HG02973 (cell line): Measurements from ENCODE around the gene SRGAP2B.
A peak's percentile ranks its signal among the peaks of the same experiment; 100 is the strongest.
"Not testable (repeated sequence)": the region's sequence is repeated elsewhere in the genome, so short reads cannot be mapped to it uniquely, and the experiment has no call there.

Source experiments
- ATAC-seq: cut with Tn5 transposase; IDR thresholded peaks from one replicate; pipeline ENCODE4 v1.9.1; 2021; ENCODE audit warnings: moderate library complexity; ENCODE audit not compliant: unreplicated experiment

The SRGAP2B gene

DNA sequence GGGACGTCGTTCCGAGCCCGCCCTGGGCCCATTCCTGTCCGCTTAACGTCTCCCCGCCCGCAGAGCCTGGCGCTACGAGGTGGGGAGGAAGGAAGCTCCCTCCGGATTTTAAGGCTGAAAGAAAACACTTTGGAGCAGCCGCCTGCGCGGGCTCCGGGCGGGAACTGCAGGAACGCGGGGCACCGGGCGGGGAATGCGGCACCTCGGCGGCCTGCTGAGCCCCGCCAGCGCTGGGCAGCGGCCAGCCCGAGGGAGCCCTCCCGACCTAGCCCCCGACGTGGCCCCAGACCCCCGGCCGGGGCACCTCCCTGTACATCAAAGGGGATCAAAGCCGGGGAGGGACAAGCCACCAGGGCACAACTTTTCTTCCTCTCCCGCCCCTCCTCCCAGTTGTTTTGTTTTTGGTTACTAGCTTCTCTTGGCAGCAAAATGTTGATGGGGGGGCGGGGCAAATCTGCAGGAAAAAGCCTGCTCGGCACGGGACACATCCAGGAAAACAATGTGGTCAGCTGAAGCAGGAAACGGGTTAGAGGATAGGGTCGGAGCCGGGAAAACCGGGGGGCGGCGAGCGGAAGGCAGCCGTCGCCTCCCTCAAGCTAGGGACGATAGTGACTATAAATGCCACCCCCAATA is 1.5 kb downstream of the SRGAP2B start:
- ATAC-seq: not testable (repeated sequence)

DNA sequence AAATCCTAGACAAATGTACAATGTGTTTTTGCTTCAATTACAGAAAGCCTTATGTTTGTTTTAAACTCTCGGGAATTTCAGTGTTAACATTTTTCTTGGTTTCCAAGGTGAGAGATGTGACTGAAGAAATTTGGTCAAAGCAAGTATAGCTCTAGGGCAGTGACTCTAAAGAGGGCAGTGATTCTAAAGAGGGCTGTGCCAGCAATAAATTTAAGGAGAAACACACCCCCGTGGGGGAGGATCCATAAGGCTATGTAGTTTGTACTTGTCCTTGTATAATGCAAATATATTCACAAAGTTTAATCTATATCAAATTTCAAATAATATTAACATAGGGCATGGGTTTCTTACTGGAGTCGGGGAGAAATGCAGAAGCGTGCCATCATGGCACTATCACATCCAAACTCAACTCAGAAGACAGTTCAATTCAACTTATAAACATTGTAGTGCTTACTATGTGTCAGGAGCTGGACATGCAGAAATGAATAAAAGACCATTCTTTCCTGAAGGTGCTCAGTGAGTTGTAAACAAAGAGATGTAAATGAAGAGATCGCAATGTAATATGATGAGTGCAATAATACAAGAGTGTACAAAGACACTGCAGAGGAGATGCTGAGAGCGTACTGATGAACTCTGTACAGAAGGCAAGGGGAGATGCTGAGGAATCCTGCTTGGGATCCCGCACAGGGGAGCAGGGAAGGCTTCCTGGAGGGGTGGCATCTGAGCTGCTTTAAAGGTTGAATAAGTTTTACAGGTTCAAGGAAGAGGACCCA is 12.5 kb downstream of the SRGAP2B start:
- not testable (repeated sequence) for ATAC-seq

DNA sequence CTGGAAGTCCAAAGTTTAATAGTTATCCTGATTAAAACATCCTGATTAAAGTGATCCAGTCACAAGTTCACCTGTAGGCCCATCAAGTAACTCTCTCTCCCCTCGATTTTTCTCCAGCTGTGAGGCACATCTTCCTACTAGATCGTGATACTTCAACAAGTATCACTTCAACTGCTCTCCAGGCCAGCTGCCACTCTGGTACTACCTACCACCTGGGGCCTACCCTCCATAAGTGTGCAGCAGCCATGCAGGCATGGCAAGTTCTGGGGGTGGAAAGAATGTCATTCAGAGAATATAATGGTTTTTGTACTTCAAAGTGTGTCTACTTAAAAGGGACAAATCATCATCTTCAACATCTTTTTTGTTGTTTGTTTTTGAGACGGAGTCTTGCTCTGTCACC is 14.9 kb downstream of the SRGAP2B start:
- not testable (repeated sequence) for ATAC-seq

DNA sequence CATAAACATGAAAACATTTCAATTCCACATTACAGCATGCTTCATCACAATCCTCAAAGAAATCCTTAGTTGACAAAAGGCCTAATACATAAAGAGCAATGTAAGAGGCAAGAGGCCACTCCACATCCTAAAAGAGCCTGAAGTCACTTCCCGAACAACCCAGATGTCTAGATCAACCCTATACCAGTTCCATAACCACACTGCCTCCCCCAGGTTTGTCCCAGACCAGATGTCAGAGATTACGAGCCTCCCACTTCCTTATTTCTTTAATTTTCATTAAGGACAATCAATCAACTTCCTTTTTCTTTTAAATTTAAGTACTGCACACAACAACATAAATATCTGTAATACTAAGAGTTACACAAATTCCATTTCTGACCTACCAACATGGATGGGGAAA is 15.4 kb downstream of the SRGAP2B start:
- not testable (repeated sequence) for ATAC-seq

DNA sequence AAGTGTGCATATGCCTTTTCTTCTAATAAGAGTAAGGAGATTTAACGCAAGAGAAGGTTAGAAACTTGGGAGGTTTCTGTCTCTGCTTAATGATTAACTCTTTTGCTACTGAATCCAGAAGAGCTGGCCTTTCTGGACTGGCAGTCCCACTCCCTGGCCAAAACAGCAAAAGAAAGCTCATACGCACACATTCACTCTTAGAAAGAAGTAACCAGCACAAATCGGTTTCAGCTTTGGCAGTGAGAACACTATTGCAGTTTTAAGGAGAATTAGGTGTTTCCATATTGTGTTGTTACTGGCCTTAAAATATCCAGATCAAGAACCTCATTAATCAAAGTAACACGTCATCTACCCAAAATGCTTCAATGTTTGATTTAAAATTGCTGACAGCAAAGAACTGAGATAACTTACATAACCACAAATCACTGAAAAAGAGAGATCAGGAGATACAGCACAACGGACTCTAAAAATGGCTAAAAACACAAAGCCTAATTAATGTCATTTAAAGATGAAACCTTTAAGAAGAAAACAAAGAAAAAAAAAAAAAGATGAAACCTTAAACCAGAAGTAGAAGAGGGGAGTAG is 16.2 kb downstream of the SRGAP2B start:
- not testable (repeated sequence) for ATAC-seq

DNA sequence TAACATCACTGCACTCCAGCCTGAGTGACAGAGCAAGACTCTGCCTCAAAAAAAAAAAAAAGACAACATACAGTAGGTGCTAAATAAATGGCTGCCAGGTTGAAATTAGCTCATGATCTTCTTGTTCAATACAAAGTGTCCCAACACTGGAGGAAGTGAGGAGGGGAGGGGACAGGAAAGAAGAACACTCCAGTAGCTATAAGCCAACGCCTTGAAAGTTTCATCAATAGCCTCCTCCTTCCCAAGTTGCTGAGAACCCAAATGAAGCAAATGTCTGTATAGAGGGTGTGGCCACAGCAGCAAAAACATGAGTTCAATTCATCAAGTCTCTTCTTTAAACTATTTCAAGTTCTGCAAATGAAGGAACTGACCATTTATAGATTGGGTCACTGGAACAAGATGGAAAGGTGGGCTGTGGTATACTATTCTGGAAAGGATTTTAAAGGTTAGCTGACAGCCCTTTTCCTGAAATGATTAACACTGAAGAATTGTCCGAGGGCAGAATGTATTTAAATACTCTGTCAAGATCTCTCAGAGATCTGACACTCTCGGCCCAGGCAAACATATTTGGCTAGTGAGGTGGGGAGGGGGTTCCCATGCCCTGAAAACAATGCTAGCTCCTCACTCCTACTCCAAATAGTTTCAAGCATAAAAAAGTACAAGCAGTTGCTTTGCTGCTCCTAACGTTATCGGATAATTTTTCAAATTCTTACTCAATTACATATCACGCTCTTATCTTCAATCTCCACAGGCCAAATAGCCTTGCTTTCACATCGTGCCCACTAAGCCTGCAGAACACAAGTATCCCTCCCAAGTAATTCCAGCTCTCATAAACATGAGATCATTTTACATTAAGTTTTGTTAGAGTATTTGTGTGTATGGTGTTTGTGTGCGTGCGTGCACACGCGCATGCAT is 17.0 kb downstream of the SRGAP2B start:
- ATAC-seq: not testable (repeated sequence)

DNA sequence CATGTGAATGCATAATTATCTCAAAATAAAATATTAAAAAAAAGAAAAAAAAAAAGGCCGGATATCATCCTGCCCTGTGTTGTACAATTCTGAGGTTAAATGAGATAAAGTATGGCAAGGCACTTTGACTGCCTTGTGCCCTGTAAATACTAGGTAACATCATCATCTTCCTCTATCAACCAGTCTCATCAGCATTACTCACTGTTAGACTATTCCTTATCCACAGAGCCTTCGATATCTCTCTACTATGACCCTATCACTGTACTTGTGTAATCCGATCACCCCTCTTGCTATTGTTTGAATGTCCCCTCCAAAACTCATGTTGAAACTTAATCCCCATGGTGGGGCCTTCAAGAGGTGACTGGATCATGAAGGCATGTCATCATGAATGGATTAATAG is 18.3 kb downstream of the SRGAP2B start:
- not testable (repeated sequence) for ATAC-seq

DNA sequence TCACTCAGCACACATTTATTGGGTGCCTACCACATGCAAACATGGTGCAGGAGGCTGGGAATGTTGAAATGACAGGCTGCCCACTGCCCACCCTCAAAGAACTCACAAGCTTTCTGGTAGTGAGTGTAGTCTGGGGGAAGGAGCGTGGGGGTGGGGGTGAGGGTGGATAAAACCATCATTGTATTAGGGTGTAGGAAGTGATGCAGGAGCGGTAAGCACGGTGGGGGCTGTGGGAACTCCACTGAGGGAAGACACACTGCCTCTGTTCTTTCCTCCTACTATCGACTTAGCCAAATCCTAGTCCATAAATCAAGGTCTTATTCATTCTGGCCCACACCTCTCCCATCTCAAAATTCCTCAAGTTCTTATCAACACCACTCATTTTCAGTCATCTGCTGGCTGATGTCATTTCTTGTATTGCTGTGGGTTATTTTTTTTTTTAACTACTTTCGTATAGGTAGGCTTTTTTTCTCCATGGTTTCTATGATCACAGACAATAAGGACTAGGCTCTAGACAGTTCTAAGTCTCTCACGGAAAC is 21.0 kb downstream of the SRGAP2B start:
- not testable (repeated sequence) for ATAC-seq

DNA sequence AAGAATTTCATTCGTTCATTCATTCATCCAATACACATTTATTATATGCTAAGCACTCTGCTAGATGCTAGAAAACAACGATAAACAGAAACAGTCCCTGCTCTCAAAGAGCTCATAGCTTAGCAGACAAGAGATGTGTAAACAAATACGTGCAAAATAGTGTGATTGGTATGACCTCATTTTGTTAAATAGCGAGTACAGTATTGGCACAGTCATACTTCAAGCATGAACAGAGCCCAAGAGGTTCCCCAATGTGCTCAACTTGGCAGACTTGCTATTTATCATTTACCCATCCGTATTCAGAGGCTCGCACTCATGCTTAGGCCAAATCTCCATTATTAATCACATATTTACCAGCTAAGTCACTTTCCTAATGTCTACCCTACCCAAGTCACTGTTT is 23.6 kb downstream of the SRGAP2B start:
- not testable (repeated sequence) for ATAC-seq

DNA sequence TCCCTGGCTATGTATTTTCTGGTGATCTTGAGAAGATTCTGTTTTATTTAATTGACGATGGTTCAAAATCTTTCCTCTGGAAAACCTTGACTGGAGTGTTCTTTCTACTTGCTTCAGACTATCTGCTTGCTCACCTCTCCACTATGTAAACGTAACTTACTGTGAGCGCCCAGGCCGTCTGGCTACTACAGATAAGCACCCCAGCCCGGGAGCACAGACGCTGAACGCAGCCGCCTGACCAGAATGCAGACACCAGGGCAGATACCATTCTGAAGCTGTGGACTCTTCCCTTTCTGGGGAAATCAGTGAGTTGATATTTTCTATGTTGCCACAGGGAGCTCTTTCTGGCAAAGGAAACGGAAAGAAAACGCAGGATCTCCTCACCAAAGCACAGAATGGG is 28.6 kb downstream of the SRGAP2B start:
- ATAC-seq: not testable (repeated sequence)

DNA sequence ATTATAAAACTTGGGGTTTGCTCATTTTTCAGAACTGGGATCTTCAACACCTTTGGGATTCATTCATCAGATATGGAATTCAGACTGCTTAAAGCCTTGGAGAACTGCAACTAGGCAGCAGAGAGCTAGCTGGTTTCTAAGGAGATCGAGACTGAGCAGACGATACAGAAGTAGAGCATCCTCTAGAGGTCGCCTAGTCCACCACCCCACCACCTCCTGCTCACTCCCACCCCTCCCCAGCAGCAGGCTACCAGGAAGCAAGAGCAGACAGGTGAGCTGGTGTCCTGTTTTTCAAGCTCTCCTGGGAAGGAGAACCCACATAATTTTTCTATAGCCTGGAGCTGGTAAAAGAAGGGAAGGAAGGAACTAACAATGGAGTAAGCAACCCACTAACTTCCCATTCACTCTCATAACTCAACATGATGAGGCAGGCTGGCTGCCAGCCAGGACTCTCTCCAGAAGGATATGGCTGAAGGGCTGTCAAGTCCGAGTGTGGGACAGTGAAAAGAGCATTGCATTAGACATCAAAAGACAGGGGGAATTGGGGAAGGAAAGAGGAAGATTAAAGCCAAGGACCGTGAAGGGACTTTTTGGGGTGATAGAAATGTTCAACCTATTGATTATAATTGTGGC is 29.8 kb downstream of the SRGAP2B start:
- not testable (repeated sequence) for ATAC-seq

DNA sequence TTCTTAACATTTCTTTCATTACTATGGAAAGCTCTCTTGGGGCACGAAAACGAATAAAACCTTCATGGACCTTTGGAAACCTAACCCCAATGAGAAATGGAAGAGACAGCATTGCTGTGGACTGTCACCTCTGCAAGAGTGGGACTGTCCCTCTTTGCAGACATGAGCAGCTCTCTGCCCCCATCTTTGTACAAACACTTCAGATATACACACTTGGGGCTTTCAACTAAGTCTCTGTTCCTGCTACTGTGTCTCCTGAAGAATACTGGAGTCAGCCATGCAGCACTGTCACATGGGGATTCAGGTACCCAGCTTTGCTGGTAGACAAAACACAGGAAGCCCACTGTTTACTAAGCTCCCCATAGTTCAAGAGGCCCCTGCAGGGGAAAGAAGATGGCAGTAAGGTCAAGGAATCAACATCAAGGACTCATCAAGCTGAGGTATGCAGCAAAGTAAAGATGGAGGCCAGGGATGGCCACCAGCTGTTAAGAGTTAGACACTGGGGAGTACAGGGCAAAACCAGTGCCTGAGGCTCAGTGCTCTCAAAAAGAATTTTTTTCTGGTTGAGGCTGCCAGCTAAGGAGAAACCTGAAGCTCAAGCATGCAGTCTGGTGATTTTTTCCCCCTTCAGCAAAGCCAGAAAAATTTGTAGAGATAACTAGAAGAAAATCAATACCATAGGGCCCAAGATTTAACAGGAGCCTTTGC is 31.0 kb downstream of the SRGAP2B start:
- not testable (repeated sequence) for ATAC-seq

DNA sequence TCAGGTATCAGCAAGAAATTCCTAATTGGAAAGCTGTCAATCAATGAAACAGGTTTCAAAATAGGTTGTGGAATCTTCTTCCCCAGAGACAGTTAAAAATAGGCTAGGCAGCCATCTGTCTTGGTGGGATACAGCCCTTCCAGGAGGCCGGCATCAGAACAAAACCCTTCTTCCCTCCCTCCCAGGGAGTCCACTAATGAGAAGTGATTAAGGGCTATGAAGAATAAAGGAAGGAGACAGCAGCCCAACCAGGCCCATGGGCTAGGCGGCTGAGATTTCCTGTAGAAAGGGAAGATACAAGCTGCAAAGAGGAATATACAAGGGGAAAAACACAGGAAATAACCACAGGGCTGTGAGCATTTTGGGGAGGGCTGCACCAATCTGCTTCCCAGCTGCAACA is 31.8 kb downstream of the SRGAP2B start:
- ATAC-seq: not testable (repeated sequence)

DNA sequence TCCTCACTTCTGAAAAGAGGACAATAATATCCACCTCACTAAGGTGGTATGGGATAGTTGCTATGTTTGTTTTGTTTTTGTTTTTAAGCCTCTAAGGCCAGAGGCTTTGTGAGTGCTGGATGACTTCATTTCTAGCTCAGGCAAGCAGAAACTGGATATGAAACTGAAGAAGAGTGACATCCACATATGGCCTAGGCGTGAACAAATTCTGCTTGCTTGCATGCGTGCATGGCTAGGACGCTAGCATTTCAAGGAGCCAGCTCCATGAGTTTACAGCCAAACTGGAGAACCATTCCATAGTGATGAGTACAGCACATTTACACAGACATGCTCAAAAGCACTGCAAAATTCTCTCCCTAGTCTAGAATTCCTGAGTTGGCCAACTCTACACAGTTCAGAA is 36.9 kb downstream of the SRGAP2B start:
- peak; percentile 43 for ATAC-seq

DNA sequence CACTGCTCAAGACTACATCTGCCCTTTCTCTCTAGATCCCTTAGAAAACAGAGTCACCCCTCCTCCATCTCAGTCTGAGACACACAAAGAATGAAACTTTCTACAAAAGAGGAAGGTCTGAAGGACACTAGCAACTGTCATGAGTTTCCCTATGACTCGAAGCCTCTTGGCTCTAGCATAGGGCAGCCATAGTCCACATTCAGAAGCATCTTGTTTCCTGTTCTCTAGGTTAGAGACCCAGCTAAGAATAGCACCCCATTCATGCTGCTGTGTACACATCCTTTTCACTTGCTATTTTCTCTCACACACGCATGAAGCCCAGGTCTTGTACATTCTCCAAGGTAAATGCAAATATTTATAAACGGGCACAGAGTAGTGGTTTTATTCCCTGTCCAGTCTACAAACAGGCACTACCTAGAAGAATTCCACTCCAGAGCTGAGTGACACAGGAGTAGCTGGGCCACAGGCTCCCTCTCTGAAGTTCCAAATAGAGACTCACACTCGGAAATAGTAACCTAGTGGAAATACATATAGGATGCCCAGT is 39.8 kb downstream of the SRGAP2B start:
- peak; percentile 94 for ATAC-seq

DNA sequence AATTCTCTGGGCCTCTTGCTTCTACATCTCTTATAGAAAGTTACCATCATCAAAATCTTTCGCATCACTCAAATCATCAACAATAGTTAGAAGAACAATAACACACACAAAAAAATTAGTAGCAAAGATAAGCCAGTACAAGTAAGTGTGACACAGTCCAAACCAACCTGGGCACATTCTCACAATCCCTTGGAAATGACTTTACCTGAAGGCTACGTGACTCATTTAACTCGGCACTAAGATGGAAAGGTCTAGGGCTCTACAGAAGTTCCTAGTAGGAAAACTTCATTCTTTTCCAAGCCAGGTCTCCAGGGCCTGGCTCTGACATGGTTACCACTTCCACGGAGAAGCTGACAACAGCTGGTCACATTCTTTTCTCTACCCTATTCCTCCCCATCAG is 41.7 kb downstream of the SRGAP2B start:
- not testable (repeated sequence) for ATAC-seq

DNA sequence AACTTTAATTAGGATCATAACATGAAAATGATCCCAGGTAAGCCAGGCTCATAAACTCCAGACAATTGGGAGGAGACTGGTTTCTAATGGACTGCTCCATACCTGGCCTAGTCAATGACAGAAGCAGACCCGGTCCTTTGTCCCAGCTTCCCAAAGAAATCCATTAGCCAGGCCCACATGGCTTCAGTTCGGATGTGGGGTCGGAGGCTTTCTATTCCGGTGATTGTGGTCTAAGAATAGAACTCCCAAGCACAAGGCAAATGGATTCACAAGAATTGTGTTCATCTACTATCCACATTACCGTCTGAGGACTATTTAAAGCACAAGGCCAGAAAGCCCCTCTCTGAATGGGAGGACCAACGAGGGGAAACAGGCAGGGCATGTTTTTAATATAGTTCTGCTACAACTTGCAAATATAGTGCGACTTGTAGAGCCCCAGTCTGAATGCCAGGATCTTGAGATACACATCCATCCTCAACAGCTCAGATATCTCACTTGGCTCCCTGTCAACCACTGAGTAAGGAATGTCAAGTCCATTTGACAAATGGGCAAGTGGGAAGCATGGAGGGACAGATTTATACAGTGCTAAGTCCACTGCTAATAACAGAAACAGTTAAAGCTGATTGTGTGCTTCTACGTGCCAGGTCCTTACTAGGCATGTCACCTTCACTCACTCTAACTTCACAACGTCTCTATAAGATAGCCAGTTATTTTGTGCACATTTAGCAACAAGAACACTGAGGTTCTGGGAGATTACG is 42.9 kb downstream of the SRGAP2B start:
- not testable (repeated sequence) for ATAC-seq

DNA sequence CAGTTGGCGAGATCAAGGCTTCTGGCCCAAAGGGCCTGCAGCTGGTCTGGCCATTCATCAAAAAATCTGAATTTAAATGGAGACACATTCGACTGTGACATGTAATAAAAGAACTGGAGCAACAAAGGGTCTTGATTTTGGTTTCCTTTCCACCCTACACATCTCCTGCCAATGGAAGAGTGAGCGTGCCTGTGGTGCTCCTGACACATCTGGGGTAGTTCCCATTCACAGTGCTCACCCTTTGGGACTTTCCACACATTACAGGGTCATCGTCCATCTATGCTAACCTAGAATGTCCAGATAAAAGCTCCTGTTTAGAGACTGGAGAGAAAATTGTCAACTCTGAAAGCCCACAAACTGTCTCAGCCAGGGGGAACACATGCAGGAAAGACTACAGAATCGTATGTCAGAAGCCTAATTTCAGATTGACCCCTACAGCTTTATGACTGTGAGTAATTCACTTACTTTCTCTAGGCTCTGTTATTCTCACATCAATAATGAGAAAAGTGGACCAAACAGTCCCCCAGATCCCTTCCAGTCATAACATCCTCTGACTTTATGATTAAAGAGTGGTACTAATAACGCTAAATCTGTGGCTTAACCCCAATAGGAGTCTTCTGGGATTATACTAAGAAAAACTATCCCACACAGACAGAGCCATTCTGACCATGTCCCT is 46.8 kb downstream of the SRGAP2B start:
- ATAC-seq: not testable (repeated sequence)
